Measurements from ENCODE around the gene TMEM98.
A peak's percentile ranks its signal among the peaks of the same experiment; 100 is the strongest.
"Not testable (repeated sequence)": the region's sequence is repeated elsewhere in the genome, so short reads cannot be mapped to it uniquely, and the experiment has no call there.

TMEM98 gene, protein sequence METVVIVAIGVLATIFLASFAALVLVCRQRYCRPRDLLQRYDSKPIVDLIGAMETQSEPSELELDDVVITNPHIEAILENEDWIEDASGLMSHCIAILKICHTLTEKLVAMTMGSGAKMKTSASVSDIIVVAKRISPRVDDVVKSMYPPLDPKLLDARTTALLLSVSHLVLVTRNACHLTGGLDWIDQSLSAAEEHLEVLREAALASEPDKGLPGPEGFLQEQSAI

DNA sequence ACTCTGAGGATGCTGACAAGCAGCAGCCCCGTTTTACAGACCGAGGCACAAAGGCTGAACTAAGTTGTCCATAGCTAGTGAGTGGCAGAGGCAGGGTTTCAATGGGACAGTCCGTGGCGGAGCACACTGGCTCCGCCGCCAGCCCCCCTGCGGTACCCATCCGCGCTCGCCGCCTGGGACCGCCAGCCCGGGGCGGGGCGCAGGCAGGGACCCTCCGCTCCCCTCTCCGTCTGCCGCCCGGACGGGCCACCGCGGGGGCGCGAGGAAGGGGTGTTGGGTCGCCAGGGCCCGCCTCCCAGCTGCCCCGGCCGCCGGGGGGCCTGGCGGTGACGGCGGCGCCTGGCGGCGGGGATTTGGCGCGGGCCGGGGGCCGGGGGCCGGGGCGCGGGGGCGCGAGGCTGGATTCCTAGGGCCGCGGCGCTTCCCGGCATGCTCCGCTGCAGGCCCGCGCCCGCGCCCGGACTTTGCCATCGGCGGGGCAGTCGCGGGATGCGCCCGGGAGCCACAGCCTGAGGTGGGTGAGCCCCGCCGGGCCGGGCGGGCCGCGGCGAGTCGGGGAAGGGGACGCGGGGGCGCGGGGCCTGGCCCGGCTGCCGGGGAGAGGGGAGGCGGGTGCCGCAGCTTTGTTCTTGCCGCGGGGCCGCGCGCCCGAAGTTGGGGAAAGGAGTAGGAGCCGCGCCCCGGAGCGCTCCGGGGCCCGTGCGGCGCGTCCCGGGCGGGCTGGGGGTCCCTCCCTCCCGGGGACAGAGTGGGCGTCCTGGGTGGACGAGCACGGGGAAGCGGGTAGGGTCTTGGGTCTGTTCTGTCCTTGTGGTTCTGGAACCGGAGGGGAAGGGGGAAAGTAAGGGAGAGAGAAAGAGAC lies at the start of gene TMEM98:
Gene TMEM98 (plus strand): TSS at position 430 of the 862 bp plus-strand sequence. CDS start 3,376 bp downstream, outside the sequence.
- DNase-seq (ENCODE audit: low read depth) = peak; percentile 30

DNA sequence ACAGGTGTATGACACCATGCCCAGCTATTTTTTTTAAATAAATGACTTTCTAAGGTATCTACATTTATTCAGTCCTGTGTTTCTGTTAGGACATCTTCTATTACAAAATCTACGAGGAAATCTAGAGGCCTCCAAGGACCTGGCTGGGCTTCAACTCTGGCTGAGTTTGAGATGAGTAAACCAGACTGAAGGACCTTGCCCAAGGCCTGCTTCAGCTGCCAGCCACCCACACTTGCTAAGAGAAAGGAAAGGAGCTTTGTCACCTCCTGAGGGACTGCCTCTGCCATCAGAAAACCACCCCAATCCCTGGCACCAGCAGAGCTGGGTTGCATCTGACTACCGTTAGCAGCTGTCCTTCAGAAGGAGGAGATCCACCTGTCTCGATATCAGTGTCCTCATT lies 49.7 kb upstream of the TMEM98 start:
- DNase-seq (ENCODE audit: low read depth) = peak; percentile 19

DNA sequence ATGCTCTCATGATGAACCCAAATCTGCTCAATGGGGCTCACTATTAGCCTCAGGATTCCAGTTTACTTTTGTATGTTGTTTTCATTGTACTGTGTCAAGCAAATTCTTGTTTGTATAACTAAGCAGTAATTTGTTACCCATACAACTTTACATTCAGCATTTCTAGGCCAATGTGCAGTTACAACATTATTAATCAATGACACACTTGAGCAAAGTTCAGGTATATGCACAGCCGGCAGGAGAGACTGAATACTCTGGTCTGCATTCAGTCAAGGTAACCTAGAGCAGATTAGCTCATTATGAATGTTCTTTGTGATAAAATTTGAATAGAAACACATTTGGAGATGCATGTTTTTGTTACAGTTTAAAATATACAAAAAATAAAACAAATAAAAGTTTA lies 48.8 kb upstream of the TMEM98 start:
- no peak for DNase-seq (ENCODE audit: low read depth)

DNA sequence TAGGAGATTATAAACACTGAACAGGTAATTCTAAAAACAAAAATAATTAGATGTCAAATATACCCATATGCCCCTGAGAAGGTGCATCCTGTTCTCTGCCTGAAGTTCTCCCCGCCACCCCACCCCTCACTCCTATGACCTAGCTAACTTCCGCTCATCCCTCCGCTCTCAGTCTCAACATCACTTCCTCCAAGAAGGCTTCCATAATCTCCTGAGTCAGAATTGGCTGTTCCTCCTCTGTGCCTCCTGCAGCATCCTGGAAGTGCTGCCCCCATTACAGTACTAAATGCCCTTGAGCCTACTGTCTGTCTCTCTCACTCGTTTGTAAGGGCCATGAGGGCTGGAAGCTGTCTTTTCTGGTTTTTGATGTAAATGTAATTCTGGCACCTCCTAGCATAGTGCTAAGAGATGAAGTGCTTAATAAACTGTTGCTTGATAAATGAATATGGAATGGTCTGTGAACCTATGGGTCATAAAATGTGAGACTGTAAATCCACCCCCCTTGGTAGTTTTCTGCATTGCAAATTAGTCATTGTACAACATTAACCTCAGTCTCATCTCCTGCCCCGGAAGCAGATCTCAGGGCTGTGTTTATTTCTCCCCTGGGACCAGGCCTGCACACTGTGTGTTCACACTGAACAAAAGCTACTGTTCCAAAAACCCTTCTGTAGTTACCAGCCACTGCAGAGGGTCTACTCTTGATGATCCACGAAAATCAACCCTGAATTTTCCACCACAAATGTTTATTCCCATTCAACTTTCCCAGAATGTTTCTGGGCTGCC lies 47.1 kb upstream of the TMEM98 start:
- no peak for DNase-seq (ENCODE audit: low read depth)

DNA sequence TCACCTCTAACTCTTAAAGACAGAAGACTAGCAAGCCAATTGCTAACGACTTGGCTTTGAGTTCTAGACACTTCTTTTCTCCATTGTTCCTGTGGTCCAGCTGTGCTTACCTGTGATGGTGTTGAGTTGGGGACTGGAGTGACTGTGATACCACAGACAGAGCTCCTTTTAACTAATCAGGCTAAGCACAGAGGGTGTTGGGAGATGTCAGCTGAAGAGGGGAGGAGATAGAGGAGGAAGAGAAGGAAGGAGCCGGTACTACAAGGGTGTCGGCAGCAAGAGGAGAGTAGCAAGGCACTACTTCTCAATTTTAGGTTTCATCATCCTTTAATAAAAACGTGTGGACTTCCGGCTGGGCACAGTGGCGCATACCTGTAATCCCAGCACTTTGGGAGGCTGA lies 45.9 kb upstream of the TMEM98 start:
- no peak for DNase-seq (ENCODE audit: low read depth)

DNA sequence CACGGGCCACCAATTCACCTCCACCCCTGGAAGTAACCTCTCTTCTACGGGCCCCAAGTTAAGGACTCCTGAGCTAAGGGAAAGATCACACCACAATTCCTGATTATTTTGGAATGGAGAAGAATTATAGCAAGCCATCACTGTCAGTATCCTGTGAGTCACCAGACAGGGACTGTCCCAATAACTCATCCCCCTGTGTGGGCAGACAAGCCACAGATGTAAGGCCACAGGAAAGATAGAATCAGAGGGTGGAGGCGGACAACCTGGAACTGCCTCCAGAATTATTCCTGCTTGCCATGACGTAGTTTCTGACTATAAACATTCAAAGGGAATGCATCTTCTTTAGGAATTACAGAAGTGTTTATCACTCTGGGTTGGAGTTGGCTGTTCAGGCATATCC lies 45.2 kb upstream of the TMEM98 start:
- peak; percentile 40 for DNase-seq (ENCODE audit: low read depth)

DNA sequence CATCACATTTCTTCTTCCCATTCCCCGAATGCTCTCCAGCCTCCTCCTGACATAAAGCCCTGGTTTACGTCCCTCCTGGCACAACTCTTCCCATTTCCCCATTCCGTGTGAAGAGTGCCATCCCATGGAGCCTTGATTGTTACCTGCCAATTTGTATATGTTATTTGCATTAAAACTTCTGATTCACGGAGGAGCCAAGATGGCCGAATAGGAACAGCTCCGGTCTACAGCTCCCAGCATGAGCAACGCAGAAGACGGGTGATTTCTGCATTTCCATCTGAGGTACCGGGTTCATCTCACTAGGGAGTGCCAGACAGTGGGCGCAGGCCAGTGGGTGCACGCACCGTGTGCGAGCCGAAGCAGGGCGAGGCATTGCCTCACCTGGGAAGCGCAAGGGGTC lies 41.0 kb upstream of the TMEM98 start:
- not testable (repeated sequence) for DNase-seq (ENCODE audit: low read depth)

DNA sequence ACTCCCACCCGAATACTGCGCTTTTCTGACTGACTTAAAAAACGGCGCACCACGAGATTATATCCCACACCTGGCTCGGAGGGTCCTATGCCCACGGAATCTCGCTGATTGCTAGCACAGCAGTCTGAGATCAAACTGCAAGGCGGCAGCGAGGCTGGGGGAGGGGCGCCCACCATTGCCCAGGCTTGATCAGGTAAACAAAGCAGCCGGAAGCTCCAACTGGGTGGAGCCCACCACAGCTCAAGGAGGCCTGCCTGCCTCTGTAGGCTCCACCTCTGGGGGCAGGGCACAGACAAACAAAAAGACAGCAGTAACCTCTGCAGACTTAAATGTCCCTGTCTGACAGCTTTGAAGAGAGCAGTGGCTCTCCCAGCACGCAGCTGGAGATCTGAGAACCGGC lies 40.5 kb upstream of the TMEM98 start:
- DNase-seq (ENCODE audit: low read depth) = not testable (repeated sequence)

DNA sequence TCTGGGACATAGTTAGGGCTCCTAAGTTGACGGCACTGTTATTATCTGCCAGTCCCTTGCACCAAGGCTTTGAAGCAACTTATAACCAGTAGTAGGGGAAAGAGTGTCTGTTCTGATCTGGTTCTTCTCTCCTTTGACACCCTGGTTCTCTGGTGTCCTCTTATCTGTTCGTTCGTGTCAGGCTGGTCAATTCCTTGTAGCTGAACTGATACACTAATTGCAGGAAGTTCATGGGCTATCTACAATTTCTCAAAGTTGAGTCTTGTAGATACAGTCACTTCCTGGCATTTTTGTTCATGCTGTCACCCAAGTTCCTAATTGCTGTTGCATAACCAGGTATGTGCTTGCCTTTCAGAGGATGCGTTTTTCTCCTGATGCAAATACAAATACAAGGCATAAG lies 33.7 kb upstream of the TMEM98 start:
- DNase-seq (ENCODE audit: low read depth) = peak; percentile 30

DNA sequence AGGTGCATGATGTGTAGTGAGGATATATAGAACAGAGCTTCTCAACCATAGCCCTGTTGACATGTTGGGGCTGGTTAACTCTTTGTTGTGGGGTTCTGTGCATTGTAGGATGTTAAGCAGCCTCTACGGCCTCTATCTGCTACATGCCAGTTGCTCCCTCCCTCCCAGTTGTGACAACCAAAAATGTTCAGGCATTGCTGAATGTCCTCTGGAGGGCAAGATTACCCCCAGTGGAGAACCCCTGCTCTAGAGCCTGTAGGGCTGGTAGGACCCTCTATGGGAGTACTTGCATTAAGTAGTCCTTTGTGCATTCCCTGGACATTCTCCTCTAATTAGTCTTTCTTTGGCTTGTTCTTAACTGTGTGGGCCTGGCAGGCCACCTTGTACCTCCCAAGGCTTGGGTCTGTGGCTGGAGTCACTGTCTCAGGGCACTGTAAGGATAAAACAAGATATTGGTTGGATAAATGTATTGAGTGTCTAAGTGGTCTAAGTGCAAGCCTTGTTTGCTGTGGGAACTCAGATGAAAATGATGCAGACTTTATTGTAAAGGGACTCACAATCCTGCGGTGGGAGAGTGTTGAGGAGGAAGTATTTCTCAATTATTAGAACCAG lies 31.2 kb upstream of the TMEM98 start:
- DNase-seq (ENCODE audit: low read depth) = no peak

DNA sequence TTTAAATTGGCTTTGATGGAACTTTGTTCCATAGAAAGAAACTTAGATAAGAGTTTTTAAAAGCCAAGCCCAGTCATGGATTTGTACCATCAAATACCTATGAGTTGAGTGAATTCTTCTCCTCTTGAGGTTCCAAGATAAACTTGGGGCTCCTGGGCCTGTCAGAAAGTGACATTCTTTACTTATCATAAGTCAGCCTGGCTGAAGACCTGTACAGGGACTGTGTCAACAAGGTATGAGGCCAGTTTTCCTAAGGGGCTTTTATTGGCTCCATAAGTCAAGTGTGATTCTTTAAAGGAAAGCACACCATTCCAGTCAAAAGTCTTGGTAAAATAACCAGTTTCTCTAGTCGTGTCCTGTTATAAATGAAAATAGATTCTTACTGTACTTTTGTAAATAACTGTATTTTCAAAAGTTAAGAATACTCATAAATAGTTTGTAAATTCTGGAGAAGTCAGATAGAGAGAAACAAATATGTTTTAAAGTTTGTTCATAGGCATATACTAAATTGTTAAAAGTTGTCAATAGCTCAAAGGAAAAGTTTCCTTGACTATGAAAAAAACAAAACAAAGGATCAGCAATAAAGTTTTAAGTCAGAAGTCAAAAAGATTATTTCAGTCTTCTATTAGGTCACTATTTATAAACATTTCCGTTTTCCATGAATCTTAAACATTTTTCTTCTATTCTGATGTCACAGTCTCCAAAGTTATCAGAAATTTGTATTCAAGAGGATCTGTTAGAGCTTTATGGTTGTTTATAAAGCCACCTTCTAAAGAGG lies 28.5 kb upstream of the TMEM98 start:
- no peak for DNase-seq (ENCODE audit: low read depth)

DNA sequence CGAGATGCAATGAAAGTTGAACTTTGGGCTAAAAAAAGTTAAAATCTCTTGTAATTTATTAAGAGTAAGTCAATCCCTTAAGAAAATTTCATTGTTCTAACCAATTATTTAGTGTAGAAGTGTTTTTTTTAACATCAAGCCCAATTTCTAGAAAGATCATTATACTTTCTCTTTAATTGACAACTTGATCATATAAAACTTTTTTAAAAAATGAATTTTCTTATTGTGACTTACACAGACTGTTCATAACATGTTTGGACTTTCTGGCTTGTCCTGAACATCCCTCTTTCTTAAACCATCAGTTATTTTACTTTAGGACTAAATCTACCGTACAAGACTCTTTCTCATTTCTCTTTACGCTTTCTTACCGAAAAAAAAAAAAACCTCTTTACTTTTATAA lies 26.2 kb upstream of the TMEM98 start:
- no peak for DNase-seq (ENCODE audit: low read depth)

DNA sequence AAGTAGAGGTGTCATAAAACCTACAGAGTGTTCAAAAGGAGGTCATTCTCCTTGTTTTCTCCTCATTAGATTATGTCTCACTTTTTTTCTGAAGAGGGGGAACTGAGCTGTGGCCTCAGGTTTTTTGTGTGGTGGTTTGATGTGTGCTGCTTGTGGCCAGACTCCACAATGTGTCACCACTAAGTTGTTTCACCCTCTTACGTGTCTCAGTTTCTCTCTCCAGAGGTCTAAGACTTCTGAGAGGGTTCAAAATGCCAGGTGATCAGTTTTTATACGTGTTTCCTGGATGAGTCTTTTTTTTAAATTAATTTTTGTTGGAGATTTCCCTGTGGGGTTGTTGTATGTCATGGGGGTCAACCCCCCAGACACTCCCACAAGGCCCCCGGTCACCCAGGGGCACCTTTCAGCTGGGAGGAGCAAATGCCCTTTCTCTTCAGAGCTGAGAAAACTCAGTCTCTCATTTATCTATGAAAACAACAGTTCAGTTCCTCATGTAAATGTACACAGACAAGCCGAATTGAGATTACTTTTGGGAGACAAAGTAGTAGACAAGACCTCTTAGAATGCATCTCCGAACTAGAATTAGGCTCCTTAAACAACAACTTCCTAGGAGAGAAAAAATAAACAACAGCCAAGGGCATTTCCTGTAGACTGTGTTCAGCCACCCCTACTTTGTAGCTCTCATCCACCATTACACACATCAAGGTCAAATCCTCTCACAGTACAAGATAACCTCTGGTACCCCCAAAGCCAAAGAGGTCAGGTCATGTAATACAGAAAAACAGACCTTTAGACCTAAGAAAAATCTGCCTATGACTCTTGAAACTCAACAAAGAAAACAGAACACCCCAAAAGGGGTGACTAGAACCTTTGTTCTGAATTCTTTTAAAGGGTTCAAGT lies 23.9 kb upstream of the TMEM98 start:
- DNase-seq (ENCODE audit: low read depth) = no peak

DNA sequence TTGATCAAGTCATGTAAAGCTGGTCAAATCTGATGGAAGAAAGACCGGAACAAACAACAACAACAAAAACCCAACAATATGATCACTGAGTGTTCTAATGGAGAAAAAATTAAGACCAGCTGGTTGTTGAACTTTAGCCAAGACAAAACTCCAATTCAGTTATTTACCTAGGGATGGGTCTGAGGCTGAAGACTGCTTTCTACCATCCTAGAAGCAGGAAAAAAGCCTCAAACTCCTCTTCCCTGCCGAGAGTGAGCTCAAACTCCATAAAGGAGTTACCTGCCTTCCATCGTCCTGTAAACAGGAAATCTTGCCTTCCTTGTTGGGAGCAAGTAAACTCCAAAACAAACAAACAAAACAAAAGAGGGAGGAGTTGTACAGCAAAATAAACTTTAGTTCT lies 23.1 kb upstream of the TMEM98 start:
- no peak for DNase-seq (ENCODE audit: low read depth)

DNA sequence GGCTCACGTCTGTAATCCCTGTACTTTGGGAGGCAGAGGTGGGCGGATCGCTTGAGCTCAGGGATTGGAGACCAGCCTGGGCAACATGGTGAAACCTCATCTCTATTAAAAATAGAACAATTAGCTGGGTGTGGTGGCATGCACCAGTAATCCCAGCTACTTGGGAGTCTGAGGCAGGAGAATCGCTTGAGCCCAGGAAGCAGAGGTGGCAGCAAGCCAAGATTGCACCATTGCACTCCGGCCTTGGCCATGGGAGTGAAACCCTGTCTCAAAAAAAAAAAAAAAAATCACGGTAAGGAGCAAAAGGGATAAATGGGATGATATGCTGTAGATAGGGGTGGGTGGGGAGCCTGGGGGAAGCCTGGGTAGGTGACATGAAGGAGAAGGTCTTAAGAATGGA lies 20.4 kb upstream of the TMEM98 start:
- no peak for DNase-seq (ENCODE audit: low read depth)

DNA sequence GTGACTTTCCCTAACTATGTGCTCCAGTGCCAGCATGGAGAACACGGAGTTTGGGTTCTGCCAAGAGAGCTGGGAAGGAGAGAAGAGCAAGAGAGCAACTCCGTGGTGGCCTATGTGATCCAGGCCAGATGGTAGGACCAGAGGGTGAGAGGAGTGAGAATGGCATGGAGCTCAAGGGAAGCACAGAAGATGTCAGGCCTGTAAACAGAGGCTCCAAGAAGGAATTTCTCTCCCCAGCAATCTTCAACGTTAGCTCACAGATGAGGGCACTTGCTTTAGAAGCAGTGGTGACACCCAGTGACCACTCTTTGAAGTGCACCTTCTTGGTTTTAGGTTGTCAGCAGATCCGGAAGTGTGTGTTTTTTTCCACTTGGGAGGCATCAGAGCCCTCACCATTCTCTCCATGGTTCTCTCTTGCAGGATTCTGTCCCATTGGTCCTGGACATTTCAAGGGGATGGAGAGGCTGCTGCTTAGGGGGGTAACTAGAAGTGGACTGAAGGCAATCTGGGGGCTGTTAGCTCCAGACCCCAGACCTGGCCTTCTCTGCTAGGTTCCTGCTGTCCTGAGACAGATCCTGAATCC lies 18.1 kb upstream of the TMEM98 start:
- peak; percentile 79 for DNase-seq (ENCODE audit: low read depth)

DNA sequence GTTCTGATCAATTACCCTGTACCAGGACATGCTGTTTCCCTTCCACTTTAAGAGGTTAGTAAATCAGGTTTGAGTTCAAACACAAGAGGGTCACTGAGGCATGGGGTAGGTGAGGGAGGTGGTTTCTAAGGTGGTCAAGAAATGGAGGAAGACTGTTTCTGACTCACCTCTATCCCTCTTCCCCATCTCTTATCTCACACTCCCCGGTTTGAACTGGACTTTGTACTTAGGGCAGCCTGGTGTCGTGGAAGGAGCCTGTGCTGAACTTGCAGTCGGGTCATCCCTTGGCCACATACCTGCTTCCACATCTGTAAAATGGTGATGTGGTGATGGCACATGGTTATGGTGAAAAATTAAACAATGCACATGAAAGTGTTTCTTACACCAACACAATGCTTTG lies 17.2 kb upstream of the TMEM98 start:
- DNase-seq (ENCODE audit: low read depth) = no peak

DNA sequence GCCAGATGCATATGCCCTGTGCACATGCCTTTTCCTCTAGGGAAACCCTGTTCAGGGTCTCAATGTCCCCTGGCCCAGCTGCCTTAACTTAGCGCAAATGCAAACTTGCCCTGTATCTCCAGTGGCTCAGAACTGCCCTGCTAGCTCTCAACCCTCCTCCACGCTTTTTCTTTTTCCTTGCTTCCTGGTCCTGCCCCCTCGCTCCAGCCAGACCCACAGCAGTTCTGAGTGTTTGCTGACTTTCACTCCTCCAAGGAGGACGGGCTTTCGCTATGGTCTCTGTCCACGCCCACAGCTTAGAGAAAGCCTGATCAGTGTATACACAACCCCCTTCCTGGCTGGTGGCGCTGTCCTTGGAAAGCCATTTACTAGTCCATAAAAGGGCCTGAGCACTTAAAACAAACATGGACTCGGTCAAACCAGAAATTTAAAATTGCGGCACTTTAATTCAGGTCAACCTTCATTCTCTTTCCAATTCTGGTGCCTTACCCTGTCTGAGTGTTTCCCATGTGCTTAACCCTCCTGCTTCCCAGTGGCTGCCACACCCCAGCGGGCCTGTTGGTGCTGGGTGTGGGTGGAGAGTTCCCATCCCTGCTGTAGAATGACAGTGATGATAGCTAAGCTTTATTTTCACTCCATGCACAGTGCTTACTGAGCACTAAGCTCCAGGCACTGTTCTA lies 15.6 kb upstream of the TMEM98 start:
- peak; percentile 72 for DNase-seq (ENCODE audit: low read depth)

DNA sequence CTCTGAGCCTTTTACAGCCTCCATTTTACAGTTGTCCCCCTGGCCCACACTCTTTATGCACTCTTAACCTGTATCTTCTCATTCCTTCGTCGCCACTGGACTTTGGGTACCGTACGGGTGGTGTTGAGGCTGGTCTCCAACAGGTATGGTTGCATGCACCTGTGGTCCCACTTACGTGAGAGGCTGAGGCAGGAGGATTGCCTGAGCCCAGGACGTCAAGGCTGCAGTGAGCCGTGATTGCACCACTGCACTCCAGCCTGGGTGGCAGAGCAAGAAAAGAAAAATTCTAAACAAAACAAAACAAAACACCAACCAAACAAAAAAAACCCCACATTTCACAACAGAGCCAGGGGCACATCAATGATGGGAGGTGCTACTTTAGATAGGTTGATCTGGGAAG lies 14.4 kb upstream of the TMEM98 start:
- DNase-seq (ENCODE audit: low read depth) = no peak

DNA sequence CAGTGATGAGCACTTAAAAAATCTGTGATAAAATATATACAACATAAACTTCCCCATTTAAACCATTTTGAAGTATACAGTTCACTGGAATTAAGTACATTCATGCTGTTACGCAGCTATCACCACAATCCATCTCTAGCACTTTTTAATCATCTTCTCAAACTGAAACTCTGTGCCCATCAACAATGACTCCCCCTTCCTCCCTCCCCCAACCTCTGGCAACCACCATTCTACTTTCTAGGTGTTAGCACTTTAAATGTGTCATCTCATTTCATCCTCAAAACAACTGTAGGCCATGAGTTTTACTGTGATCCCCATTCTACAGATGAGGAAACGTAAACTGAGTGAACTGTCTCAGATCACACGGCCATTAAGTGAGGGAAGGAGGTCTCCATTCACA lies 13.8 kb upstream of the TMEM98 start:
- no peak for DNase-seq (ENCODE audit: low read depth)

Data from ELR (cell line).